HG02981 (cell line): Measurements from ENCODE around the gene EXOC3L4.

Source experiments
- ATAC-seq: cut with Tn5 transposase; IDR thresholded peaks from one replicate; pipeline ENCODE4 v1.9.1; 2021; ENCODE audit warnings: mild to moderate bottlenecking, moderate library complexity; ENCODE audit not compliant: unreplicated experiment

The EXOC3L4 gene

GRCh38 chr14:103130017-103130764 lies 35.7 kb downstream of the EXOC3L4 start:
- ATAC-seq: no peak

- no peak for ATAC-seq
Measured at GRCh38 chr14:103130965-103131364, 36.4 kb downstream of the EXOC3L4 start.

GRCh38 chr14:103131580-103131979 lies 37.1 kb downstream of the EXOC3L4 start:
- ATAC-seq: no peak

- no peak for ATAC-seq
Measured at GRCh38 chr14:103132381-103133209, 38.1 kb downstream of the EXOC3L4 start.

GRCh38 chr14:103133210-103134140 lies 39.0 kb downstream of the EXOC3L4 start:
- ATAC-seq: no peak

GRCh38 chr14:103134405-103134804 lies 39.9 kb downstream of the EXOC3L4 start:
- ATAC-seq: no peak

- no peak for ATAC-seq
Measured at GRCh38 chr14:103134919-103135318, 40.4 kb downstream of the EXOC3L4 start.

- no peak for ATAC-seq
Measured at GRCh38 chr14:103135333-103136260, 41.1 kb downstream of the EXOC3L4 start.

GRCh38 chr14:103136388-103137271 lies 42.1 kb downstream of the EXOC3L4 start:
- no peak for ATAC-seq

GRCh38 chr14:103137689-103138300 lies 43.3 kb downstream of the EXOC3L4 start:
- no peak for ATAC-seq

GRCh38 chr14:103138301-103139131 lies 44.0 kb downstream of the EXOC3L4 start:
- ATAC-seq: no peak

- ATAC-seq: no peak
Measured at GRCh38 chr14:103139132-103140025, 44.9 kb downstream of the EXOC3L4 start.

- peak; percentile 65 for ATAC-seq
Measured at GRCh38 chr14:103140316-103141109, 46.0 kb downstream of the EXOC3L4 start.

GRCh38 chr14:103141117-103141796 lies 46.7 kb downstream of the EXOC3L4 start:
- peak; percentile 28 for ATAC-seq

- no peak for ATAC-seq
Measured at GRCh38 chr14:103142026-103142425, 47.5 kb downstream of the EXOC3L4 start.
